HFF-Myc (cell line): ENCODE results near the gene CAMTA1.
A peak's percentile ranks its signal among the peaks of the same experiment; 100 is the strongest.

Experiments
- DNase-seq: peaks from one replicate; pipeline ENCODE4 v3.0.0-alpha.2; 2011; ENCODE audit warnings: low read depth; ENCODE audit errors: extremely low read depth
- H3K4me3 ChIP-seq: replicated peaks from 2 replicates; pipeline ENCODE4 v1.5.1; 2011; ENCODE audit warnings: low read depth, mild to moderate bottlenecking, control low read depth, low read length
- TF ChIP-seq, protein P1 (sequence below): IDR thresholded peaks from 2 replicates; pipeline ENCODE4 v1.5.1; 2012; ENCODE audit warnings: mild to moderate bottlenecking, low read depth, low read length, control low read depth; ENCODE audit errors: missing control alignments

The CAMTA1 gene

DNA sequence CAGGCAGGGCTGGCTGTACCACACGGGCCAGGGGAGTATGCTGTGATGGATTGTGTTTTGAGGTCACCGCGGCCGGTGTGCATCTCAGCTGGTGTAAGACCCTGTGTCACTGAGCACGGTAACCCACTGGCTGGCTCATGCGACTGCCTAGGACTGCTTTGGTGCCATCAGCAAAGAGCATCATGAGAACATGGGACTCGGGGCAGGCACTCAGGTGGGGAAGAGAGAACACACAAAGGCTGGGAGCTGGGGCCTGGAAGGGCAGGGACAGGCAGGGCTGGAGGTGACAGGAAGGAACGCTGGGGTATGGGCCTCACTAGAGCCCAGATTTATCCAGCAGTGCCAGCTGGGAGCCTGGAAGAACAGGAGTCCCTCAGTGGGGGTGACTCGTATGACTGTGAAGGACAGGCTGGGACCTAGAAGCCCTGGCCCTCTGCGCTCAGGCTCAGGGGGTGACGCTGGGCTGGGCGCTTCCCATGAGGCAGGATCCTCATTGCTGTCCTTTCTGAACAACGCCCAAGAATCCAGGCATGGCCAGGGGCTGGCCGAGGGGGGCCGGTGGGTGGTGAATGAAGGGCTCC, 775.4 kb downstream of the CAMTA1 start:
- no peak overlapping the region for H3K4me3 ChIP-seq
- no peak for DNase-seq
- TF ChIP-seq, protein P1, sequence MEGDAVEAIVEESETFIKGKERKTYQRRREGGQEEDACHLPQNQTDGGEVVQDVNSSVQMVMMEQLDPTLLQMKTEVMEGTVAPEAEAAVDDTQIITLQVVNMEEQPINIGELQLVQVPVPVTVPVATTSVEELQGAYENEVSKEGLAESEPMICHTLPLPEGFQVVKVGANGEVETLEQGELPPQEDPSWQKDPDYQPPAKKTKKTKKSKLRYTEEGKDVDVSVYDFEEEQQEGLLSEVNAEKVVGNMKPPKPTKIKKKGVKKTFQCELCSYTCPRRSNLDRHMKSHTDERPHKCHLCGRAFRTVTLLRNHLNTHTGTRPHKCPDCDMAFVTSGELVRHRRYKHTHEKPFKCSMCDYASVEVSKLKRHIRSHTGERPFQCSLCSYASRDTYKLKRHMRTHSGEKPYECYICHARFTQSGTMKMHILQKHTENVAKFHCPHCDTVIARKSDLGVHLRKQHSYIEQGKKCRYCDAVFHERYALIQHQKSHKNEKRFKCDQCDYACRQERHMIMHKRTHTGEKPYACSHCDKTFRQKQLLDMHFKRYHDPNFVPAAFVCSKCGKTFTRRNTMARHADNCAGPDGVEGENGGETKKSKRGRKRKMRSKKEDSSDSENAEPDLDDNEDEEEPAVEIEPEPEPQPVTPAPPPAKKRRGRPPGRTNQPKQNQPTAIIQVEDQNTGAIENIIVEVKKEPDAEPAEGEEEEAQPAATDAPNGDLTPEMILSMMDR = no peak

DNA sequence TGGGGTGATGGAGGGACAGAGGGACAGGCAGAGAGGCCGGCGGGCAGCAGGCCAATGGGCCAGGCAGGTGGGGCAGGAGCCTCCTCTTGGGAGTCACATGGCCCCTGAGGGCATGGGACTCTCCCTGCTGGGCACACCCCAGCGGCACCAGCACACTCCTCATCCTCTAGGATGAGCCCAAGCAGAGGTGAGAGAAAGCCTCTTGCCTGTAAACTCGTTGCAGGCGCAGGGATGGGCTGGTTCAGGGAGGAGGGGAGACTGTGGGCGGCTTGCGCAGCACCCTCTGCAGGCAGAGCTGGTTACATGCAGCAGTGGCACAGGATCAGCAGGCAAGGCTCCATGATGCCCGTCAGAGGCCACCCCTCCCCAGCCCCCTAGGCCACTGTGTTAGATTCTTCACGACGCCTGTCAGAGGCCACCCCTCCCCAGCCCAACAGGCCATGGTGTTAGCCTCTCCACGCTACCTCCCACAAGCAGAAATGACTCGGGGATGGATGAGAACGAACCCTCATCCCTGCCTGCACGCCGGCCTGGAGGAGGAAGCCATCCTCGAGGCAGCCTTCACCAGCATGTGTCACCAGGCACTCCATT, 776.2 kb downstream of the CAMTA1 start:
- no peak for DNase-seq
- TF ChIP-seq, protein P1 = peak; percentile 49

DNA sequence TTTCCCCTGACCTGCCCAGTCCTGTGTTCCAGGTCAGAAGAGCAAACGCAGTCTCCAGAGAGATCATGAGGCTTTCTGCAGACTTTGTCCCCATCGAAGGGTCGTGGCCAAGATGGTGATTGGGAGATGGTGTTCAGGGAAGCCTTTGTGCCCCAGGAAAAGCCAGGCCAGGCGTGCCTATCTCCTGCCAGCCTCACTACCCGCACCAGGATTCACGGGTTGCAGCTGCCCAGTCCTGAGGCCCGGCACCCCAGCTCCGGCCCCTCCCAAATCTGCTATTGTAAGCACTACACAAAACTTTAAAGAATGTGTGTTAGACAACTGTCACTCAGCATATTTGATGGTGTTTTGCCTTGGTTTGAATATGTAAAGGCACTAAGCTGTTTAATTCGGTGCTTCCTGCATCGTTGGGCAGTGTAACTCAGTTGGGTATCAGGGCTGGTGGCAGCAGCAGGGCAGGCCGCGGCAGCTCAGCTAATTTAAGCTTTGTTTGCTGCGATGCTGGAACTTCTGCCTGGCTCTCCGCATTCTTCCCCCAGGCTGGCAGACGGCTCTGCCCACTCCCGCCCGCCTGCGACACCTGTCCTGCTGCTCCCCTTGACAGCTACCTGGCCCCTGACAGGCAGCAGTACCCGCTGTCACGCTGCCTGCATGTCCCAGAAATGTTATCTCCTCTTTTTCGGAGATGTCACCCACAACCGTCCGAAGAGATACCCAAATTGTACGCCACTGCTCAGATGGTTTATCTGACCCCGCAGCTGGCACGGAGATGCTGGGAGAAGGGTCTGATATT, 776.9 kb downstream of the CAMTA1 start:
- no peak for DNase-seq
- TF ChIP-seq, protein P1 = no peak
- no peak overlapping the region for H3K4me3 ChIP-seq

More for the DNA sequence above, 776.2 kb downstream of the CAMTA1 start:
- no peak overlapping the region for H3K4me3 ChIP-seq

DNA sequence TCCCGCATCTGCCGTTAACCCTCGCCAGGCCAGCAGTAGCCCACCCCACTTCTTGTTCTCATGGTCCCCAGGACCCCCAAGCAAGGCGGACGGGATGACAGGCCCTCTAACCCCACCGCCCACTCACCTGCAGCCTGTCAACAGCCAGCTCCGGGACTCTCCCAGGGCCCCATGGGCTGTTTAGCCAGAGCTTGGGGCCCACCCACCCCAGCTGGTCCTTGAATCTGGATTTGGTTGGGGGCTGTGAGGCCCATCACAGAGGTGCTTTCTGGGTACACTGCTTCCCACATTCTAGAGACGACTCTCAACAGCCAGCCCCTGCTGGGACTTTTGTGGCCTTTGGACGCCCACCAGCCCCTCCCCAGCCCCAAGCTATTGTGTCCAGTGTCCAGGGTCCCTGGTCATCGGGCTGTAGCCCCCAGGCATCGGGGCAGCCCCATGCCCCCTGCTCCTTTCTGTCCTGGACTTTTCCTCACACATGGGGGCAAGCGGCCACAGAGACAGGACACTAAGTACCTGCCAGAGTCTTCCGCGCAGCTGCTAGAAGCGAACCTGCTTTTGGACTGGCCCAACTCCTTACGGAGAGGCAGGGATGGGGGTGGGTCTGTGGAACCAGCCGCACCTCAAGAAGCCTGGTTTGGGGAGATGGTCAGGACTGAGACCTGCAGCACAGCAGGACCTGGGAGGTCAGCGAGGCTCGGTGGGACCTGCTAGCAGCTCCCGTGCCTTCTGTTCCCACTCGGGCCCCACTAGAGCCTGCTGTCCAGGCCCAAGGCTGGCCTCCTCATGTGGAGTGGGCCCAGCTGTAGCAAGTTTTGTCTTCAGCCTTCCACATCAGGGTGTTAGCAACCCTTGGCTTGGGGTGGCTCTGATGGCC, 777.7 kb downstream of the CAMTA1 start:
- no peak for DNase-seq
- no peak overlapping the region for H3K4me3 ChIP-seq

DNA sequence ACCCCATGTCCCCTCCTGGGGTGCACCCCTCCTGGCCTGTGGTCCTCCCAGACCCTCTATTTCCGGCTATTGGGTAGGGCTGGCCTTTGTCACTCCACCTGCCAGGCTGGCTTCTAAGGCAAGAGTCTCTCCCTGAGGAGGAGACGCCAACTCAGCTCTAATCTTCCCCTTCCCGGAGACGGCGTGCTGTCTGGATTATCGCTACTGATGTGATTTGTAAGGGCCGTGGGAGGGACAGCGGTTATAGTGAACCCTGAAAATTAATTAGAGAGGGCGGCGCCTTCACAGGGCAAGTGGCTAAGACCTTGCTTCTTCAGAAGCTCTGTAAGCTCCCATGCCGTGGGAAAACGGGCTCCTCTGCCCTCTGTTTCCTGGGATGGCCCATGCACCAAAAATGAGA, 778.9 kb downstream of the CAMTA1 start:
- no peak overlapping the region for H3K4me3 ChIP-seq
- TF ChIP-seq, protein P1 = no peak

More for the DNA sequence above, 777.7 kb downstream of the CAMTA1 start:
- TF ChIP-seq, protein P1 = no peak

DNA sequence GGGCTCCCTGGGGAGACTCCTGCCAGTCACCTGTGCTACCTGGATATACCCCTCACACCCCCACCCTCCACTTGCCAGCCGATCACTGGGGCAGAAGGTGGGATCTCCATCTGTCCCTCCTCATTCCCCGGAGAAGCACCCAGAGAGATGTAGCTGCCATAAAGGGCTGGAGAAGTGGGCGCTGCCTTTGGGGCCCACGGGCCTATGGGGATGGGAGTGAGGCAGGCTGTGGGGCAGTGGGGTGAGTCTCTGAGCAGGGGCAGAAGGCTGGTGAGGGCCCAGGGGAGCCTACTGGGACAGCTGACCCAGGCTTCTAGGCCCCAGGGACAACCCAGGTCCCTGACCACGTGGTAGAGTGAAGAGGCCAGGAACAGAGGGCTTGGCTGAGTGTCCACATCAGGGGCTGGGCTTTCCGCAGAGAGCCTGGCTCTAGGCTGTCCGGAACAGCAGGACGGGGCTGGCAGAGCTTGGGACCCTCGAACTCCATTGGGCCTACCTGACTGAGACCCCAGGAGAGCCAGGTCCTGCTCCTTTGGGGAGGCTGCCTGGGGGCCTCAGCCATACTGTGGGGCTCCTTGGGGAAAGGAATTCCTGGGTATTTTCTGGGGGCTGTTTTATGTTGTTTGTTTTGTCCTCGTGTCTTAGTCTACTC, 780.0 kb downstream of the CAMTA1 start:
- no peak for DNase-seq
- TF ChIP-seq, protein P1 = no peak
- no peak overlapping the region for H3K4me3 ChIP-seq

More for the DNA sequence above, 778.9 kb downstream of the CAMTA1 start:
- DNase-seq = no peak
